Measurements from ENCODE around the gene TCP10L. TPM values are rescaled to one million over a fixed set of nuclear protein-coding genes. Genes with fewer than 3 reads are reported as not detected.

TCP10L gene
- total and polyA plus RNA-seq, 2 of the 8 experiments (the other 6 are each of a cell fraction or from before 2014, with no cell fraction given), result 0.45 to 0.99 TPM

- no peak for TF ChIP-seq CHD7 (IDR thresholded peaks at IDR 0.05; ENCODE audit: insufficient replicate concordance, low read length)
- no peak for TF ChIP-seq CEBPB (IDR thresholded peaks at IDR 0.05; ENCODE audit: low read depth, low read length)
- TF ChIP-seq HDAC2 (IDR thresholded peaks at IDR 0.05; ENCODE audit: borderline replicate concordance in 1 of 2, low read depth in 2 of 2, low read length in 2 of 2), result no peak
- no peak for TF ChIP-seq SP4 (IDR thresholded peaks at IDR 0.05; ENCODE audit: low read length)
- no peak for TF ChIP-seq SAP30 (IDR thresholded peaks at IDR 0.05; ENCODE audit: insufficient read depth, insufficient replicate concordance, low read length)
- TF ChIP-seq KDM1A (IDR thresholded peaks at IDR 0.05; ENCODE audit: borderline replicate concordance, low read length), result no peak
- no peak for TF ChIP-seq JUND (IDR thresholded peaks at IDR 0.05; ENCODE audit: low read length)
- no peak for TF ChIP-seq USF2 (IDR thresholded peaks at IDR 0.05; ENCODE audit: low read length)
Measured at GRCh38 chr21:32565856-32566465, 19.4 kb downstream of the TCP10L start (continued).

Measured in H1 (cell line).